Activated CD4-positive, alpha-beta memory T cell treated with anti-CD3 and anti-CD28 coated beads for 36 hours (primary cell): ENCODE data around the gene AHDC1. TPM values are rescaled to one million over a fixed set of nuclear protein-coding genes. Genes with fewer than 3 reads are reported as not detected.
"Not testable (repeated sequence)": the region's sequence is repeated elsewhere in the genome, so short reads cannot be mapped to it uniquely, and the experiment has no call there.

ENCODE experiments used
- CTCF ChIA-PET: fragments of 350-600 bp; sonication (Branson Sonifier 250); formaldehyde crosslinking; loops from one replicate; lab custom pipeline; 2021; ENCODE audit warnings: antibody characterized with exemption, inconsistent platforms; lab: Charles Lee
- POLR2A ChIA-PET: fragments of 350-600 bp; sonication (Branson Sonifier 250); formaldehyde crosslinking; loops from one replicate; lab custom pipeline; 2021; ENCODE audit warnings: antibody characterized with exemption; lab: Charles Lee
- DNase-seq: peaks from one replicate; pipeline ENCODE4 v3.0.0-alpha.2; 2020
- H3K27ac Mint-ChIP-seq: one replicate; pipeline ENCODE4 v1.8.0; 2021; ENCODE audit warnings: mixed read lengths
- H3K27me3 Mint-ChIP-seq: one replicate; pipeline ENCODE4 v1.8.0; 2021; ENCODE audit warnings: mixed read lengths
- H3K36me3 Mint-ChIP-seq: one replicate; pipeline ENCODE4 v1.8.0; 2021; ENCODE audit warnings: mixed read lengths
- H3K4me1 Mint-ChIP-seq: one replicate; pipeline ENCODE4 v1.8.0; 2021; ENCODE audit warnings: low read depth, mixed read lengths
- H3K4me3 Mint-ChIP-seq: one replicate; pipeline ENCODE4 v1.8.0; 2021; ENCODE audit warnings: mild to moderate bottlenecking, mixed read lengths
- H3K9me3 Mint-ChIP-seq: one replicate; pipeline ENCODE4 v1.8.0; 2021; ENCODE audit warnings: mixed read lengths
- intact Hi-C: fragments of 100-400 bp; cut with micrococcal nuclease; formaldehyde crosslinking; loops from one replicate; pipeline ENCODE4 v1.15.1; 2023
- total RNA-seq, 2 experiments: library from RNA; stranded (reverse); gene quantifications; one replicate each; pipeline ENCODE4 v1.2.3, GENCODE V29; 2021

Gene AHDC1
- total RNA-seq, 2 experiments from 2014 or later, result 8.3 to 12.1 TPM

GRCh38 chr1:27556435-27556780 is 47.5 kb downstream of the AHDC1 start:
- CTCF ChIA-PET, result interaction anchor here (0.6 to 5.9 kb wide), 44 partner anchors 10 to 260 kb away, joined by 3 to 120 read pairs (median 4); partner anchors contain the start of genes AHDC1, MAP3K6 and WASF2
- Mint-ChIP-seq H3K27ac (peak overlapping the region; percentile 49), H3K9me3 (no peaks in the 10 kb centered on the region), H3K36me3 (no peaks in the 10 kb centered on the region), H3K4me3 (no peak overlapping the region), H3K27me3 (no peaks in the 10 kb centered on the region), H3K4me1 (peaks cover 17% of the 10 kb centered on the region)
- intact Hi-C loops, result loop anchor here (1.0 kb wide), 2 partner anchors 44 to 50 kb away; no protein-coding TSS in a partner anchor
- no peak for DNase-seq
- POLR2A ChIA-PET, result interaction anchor here (0.5 to 2.0 kb wide), 7 partner anchors 11 to 66 kb away, joined by 3 to 6 read pairs (median 3); partner anchors contain the start of genes AHDC1 and WASF2

GRCh38 chr1:27555700-27556424 is 48.1 kb downstream of the AHDC1 start:
- H3K9me3 Mint-ChIP-seq, result no peaks in the 10 kb centered on the region
- H3K27me3 Mint-ChIP-seq, result no peaks in the 10 kb centered on the region
- H3K4me1 Mint-ChIP-seq, result peaks cover 17% of the 10 kb centered on the region
- intact Hi-C loops, result loop anchor here (1.0 kb wide), 2 partner anchors 44 to 50 kb away; no protein-coding TSS in a partner anchor
- no peak overlapping the region for H3K4me3 Mint-ChIP-seq
- no peaks in the 10 kb centered on the region for H3K36me3 Mint-ChIP-seq
- POLR2A ChIA-PET, result interaction anchor here (0.5 to 2.0 kb wide), 5 partner anchors 12 to 53 kb away, joined by 3 to 6 read pairs (median 3); partner anchors contain the start of gene AHDC1
- CTCF ChIA-PET, result interaction anchor here (0.6 to 5.9 kb wide), 44 partner anchors 9 to 260 kb away, joined by 3 to 120 read pairs (median 4); partner anchors contain the start of genes AHDC1, MAP3K6 and WASF2
- peak; percentile 45 for DNase-seq
- peak overlapping the region; percentile 66 for H3K27ac Mint-ChIP-seq

DNA sequence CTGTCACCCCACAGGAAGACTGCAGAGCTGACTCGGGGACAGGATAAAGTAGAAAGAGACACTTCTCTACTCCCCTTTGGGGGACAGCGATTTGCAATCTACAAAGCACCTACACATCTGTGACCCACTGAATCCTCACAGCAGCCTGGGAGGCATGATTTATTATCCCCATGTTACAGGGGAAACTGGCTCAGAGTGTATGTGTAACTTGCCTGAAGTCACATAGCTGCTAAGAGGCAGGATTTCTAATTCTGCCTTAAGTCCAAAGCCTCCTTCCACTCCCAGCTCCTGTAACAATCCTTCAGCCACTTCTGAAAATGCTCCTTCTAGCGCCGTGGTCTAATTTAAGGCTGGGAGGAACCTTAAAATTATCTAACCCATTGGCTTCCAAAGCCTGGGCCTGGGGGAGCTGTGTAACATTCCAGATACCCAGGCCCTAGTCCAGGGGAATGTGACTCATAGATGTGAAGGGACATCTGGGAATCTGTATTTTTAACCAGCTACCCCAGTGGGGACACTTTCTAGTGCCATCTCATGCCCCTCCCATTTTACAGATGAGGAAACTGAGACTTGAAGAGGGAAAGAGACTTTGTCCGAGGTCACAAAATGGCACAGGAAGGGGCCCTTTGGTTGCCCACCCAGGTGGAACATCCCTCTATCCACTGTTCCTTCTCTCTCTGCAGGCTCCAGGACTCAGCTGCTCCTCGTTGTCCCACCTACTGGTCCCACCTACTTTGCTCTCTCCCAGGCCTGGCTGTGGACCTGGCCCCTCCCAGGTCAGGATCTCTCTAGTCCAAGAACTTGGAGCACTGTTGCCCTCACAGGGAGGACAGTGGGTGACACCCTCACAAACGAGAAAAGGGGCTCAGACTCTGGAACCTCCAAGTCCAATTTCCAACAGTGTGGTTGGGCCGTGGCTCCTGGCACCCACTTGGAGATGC is 48.9 kb downstream of the AHDC1 start:
- no peak for DNase-seq
- H3K27ac Mint-ChIP-seq, result peak overlapping the region; percentile 54
- H3K36me3 Mint-ChIP-seq, result no peaks in the 10 kb centered on the region
- intact Hi-C loops, result no loop called here
- no peaks in the 10 kb centered on the region for H3K27me3 Mint-ChIP-seq
- no peaks in the 10 kb centered on the region for H3K9me3 Mint-ChIP-seq
- H3K4me3 Mint-ChIP-seq, result no peak overlapping the region
- ChIA-PET POLR2A (interaction anchor here (2.0 kb wide), 1 partner anchor 49 kb away, joined by 6 read pairs; the partner anchor contains the start of gene AHDC1), CTCF (interaction anchor here (0.7 to 5.9 kb wide), 7 partner anchors 11 to 212 kb away, joined by 3 to 120 read pairs (median 33); partner anchors contain the start of genes AHDC1 and IFI6)
- H3K4me1 Mint-ChIP-seq, result peaks cover 17% of the 10 kb centered on the region

- intact Hi-C loops, result no loop called here
- no peak for DNase-seq
- ChIA-PET CTCF (interaction anchor here (3.6 to 5.9 kb wide), 4 partner anchors 14 to 110 kb away, joined by 33 to 120 read pairs (median 80); partner anchors contain the start of gene AHDC1), POLR2A (no interaction called here)
- Mint-ChIP-seq H3K27ac (no peak overlapping the region), H3K9me3 (no peaks in the 10 kb centered on the region), H3K36me3 (no peaks in the 10 kb centered on the region), H3K4me3 (no peak overlapping the region), H3K27me3 (no peaks in the 10 kb centered on the region), H3K4me1 (peaks cover 17% of the 10 kb centered on the region)
These were observed 49.7 kb downstream of the AHDC1 start for GRCh38 chr1:27554293-27554692.

GRCh38 chr1:27553823-27554222 is 50.1 kb downstream of the AHDC1 start:
- POLR2A ChIA-PET, H3K4me3 Mint-ChIP-seq, H3K27ac Mint-ChIP-seq, H3K27me3 Mint-ChIP-seq, intact Hi-C loops, H3K36me3 Mint-ChIP-seq, DNase-seq, H3K9me3 Mint-ChIP-seq: not testable (repeated sequence)
- H3K4me1 Mint-ChIP-seq, result peaks cover 17% of the 10 kb centered on the region
- CTCF ChIA-PET, result interaction anchor here (5.8 to 5.9 kb wide), 2 partner anchors 14 to 53 kb away, joined by 102 to 120 read pairs; partner anchors contain the start of gene AHDC1

GRCh38 chr1:27552911-27553420 is 51.0 kb downstream of the AHDC1 start:
- Mint-ChIP-seq H3K27ac (no peak overlapping the region), H3K27me3 (no peaks in the 10 kb centered on the region), H3K4me3 (no peak overlapping the region), H3K9me3 (no peaks in the 10 kb centered on the region), H3K4me1 (peaks cover 17% of the 10 kb centered on the region), H3K36me3 (no peaks in the 10 kb centered on the region)
- DNase-seq, result no peak
- intact Hi-C loops, result no loop called here
- ChIA-PET CTCF (no interaction called here), POLR2A (no interaction called here)

GRCh38 chr1:27551953-27552312 is 52.0 kb downstream of the AHDC1 start:
- intact Hi-C loops, result no loop called here
- no peak for DNase-seq
- H3K4me3 Mint-ChIP-seq, result no peak overlapping the region
- no peaks in the 10 kb centered on the region for H3K36me3 Mint-ChIP-seq
- no peaks in the 10 kb centered on the region for H3K9me3 Mint-ChIP-seq
- CTCF ChIA-PET, result no interaction called here
- H3K27ac Mint-ChIP-seq, result no peak overlapping the region
- H3K4me1 Mint-ChIP-seq, result peaks cover 12% of the 10 kb centered on the region
- H3K27me3 Mint-ChIP-seq, result no peaks in the 10 kb centered on the region
- POLR2A ChIA-PET, result no interaction called here

GRCh38 chr1:27551170-27551952 is 52.6 kb downstream of the AHDC1 start:
- Mint-ChIP-seq H3K27ac (no peak overlapping the region), H3K4me3 (no peak overlapping the region), H3K36me3 (no peaks in the 10 kb centered on the region)

GRCh38 chr1:27550510-27551169 is 53.3 kb downstream of the AHDC1 start:
- ChIA-PET POLR2A (no interaction called here), CTCF (interaction anchor here (0.6 kb wide), 1 partner anchor 26 kb away, joined by 3 read pairs; no protein-coding TSS in a partner anchor)
- H3K9me3 Mint-ChIP-seq, result no peaks in the 10 kb centered on the region
- H3K4me3 Mint-ChIP-seq, result no peak overlapping the region
- intact Hi-C loops, result no loop called here
- no peak overlapping the region for H3K27ac Mint-ChIP-seq
- H3K27me3 Mint-ChIP-seq, result no peaks in the 10 kb centered on the region
- peaks cover under 1% of the 10 kb centered on the region for H3K4me1 Mint-ChIP-seq
- H3K36me3 Mint-ChIP-seq, result no peaks in the 10 kb centered on the region
- DNase-seq, result no peak

More at GRCh38 chr1:27551170-27551952, 52.6 kb downstream of the AHDC1 start:
- ChIA-PET CTCF (interaction anchor here (0.6 kb wide), 1 partner anchor 25 kb away, joined by 3 read pairs; no protein-coding TSS in a partner anchor), POLR2A (no interaction called here)
- Mint-ChIP-seq H3K4me1 (peaks cover 7% of the 10 kb centered on the region), H3K9me3 (no peaks in the 10 kb centered on the region), H3K27me3 (no peaks in the 10 kb centered on the region)
- intact Hi-C loops, result no loop called here
- no peak for DNase-seq

GRCh38 chr1:27549807-27550408 is 54.0 kb downstream of the AHDC1 start:
- Mint-ChIP-seq H3K27me3 (no peaks in the 10 kb centered on the region), H3K4me3 (no peak overlapping the region), H3K36me3 (no peaks in the 10 kb centered on the region), H3K4me1 (no peaks in the 10 kb centered on the region), H3K9me3 (no peaks in the 10 kb centered on the region), H3K27ac (no peak overlapping the region)
- ChIA-PET CTCF (no interaction called here), POLR2A (no interaction called here)
- no peak for DNase-seq
- intact Hi-C loops, result no loop called here
